T follicular helper cell (primary cell): Measurements from ENCODE around the gene EMILIN1.

Experiments
- DNase-seq: peaks from one replicate; pipeline ENCODE4 v3.0.0-alpha.2; 2020; ENCODE audit warnings: low read depth

The EMILIN1 gene

DNA sequence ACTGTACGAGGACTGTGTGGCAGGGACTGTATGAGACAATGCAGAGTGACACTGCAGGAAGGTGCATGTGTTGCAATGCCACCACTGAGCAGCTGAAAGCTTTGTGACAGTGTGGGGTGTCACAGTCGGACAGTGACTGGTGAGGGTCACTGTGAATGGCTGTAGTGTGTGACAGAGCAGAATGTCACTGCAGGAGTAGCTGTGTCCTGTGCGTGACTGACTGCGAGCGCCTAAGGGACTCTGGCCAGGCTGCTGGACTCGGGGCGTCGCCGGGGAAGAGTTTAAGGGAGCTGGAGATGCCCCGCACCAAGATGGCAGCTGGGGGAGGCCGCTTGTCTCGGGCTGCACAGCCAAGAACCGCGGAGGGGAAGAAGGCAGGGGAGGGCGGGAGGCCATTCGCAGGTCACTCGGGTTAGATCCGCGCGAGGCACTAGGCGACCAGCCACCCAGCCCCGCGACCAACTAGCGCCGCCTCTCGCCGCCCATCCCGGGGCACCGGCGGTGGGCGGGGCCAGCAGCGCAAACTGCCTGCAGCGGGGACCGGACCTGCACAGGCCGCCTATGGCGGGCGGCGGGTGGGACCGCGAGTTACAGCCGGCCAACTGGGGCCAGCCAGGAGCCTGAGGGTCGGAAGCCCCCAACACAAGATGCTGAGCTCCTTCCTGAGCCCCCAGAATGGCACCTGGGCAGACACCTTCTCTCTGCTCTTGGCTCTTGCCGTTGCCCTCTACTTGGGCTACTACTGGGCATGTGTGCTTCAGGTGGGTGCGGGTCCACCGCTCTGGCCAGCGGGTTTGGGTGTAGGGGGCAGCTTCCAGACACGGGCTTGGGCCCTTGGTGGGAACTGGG is 45.1 kb downstream of the EMILIN1 start, which contains the start of gene ABHD1:
Gene ABHD1, plus strand, starts transcription at position 514 of the 849 bp plus-strand sequence. Its CDS starts 134 bp downstream, at position 648.
- DNase-seq = peak; percentile 54

DNA sequence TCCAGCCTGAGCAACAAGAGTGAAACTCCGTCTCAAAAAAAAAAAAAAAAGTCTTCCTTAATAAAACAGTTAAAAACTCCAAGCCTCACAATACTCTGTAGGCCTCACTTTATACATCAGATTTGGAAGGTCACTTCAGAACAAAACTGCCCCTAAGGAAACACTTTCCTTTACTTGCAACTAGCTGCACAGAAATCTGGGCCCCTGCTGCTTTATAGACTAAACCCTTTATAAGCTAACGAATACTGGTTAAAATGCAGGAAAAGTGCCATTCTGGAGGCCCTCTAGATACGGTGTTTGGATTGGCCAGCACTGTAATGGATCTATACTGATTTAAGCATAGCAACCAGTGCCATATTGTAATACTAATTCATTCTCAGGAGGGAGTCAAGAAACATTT is 46.7 kb downstream of the EMILIN1 start:
- DNase-seq = no peak

GRCh38 chr2:27126252-27126710 is 47.9 kb downstream of the EMILIN1 start:
- DNase-seq = no peak

GRCh38 chr2:27127883-27128667 is 49.7 kb downstream of the EMILIN1 start:
- no peak for DNase-seq

DNA sequence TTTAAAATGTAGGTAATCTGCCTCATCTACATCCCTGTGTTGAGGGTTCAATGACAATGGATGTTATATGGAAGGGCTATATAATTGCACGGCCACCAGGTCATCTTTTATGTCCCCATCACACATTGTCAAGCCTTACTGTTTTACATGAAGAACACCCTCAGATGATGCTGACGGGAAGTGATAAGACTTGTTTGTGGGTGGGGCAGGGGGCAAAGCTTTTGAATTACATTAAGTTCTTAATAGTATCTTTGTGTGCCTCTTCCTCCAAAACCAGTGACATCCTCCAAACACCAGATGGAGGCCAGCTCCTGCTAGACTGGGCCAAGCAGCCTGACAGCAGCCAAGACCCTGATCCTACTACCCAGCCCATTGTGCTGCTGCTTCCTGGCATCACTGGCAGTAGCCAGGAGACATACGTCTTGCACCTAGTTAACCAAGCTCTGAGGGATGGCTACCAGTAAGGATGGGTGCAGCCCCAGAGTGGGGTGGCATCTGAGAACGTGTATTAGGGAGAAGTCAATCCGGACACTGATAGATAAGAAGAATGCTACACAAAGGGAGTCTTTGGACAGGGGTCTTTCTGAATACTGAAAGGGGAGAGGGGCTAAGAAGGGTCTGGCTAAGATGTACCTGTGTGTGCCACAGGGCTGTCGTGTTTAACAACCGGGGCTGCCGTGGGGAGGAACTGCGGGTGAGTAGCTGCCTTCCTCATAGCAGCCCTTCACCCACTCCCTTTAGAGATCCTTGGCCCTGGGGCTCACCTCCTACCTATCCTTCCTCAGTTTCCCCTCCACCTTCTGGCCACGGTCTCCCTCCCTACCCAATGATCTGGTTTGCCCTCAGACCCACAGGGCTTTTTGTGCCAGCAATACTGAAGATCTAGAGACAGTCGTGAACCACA is 50.5 kb downstream of the EMILIN1 start:
- DNase-seq = no peak

DNA sequence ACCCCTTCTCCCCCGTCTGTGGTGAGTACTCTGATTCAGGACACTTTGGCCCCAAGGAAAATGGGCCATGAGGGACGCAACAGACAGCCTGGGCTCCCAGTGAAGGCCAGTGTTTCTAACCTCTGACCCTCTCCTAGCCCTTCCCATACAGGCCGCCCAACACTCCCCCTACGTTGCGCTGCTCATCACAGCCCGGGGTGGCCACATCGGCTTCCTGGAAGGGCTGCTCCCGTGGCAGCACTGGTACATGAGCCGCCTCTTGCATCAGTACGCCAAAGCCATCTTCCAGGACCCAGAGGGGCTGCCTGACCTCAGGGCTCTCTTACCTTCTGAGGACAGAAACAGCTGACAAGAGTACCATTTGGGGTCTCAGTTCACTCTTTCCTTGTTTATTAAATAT is 52.0 kb downstream of the EMILIN1 start:
- DNase-seq = no peak

GRCh38 chr2:27131429-27131828 is 53.0 kb downstream of the EMILIN1 start:
- DNase-seq = no peak

DNA sequence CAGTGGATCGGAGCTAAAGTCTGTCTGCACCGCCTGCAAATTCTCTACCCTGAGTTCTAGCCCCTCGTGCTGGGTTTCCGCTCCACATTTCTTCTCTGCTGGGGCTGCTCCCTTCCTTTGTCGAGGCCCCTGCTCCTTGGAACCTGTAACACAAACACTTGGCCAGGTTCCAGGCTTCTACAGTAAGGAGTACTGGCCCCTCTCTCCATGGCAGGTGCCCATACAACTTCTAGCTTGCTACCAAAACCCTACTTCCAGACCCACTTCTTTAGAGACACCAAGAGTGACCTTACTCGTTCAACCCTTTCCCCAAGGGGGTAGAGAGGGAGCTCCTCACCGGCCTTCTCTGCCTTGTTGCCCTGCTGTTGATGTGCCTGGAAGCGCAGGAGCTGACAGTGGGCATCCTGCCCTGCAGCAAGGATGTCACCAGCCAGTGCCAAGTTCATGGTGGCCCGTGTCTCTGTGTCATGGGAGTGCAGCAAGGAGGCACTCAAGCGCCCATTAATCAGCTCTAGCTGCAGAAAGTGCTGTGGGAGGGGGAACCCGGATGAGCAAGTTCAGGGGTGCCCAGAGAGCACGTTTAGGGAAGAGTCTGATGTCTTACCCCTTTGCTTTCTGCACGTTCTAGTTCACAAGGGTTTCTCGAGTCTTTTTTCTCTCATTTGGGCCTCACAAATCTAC is 54.9 kb downstream of the EMILIN1 start:
- no peak for DNase-seq

DNA sequence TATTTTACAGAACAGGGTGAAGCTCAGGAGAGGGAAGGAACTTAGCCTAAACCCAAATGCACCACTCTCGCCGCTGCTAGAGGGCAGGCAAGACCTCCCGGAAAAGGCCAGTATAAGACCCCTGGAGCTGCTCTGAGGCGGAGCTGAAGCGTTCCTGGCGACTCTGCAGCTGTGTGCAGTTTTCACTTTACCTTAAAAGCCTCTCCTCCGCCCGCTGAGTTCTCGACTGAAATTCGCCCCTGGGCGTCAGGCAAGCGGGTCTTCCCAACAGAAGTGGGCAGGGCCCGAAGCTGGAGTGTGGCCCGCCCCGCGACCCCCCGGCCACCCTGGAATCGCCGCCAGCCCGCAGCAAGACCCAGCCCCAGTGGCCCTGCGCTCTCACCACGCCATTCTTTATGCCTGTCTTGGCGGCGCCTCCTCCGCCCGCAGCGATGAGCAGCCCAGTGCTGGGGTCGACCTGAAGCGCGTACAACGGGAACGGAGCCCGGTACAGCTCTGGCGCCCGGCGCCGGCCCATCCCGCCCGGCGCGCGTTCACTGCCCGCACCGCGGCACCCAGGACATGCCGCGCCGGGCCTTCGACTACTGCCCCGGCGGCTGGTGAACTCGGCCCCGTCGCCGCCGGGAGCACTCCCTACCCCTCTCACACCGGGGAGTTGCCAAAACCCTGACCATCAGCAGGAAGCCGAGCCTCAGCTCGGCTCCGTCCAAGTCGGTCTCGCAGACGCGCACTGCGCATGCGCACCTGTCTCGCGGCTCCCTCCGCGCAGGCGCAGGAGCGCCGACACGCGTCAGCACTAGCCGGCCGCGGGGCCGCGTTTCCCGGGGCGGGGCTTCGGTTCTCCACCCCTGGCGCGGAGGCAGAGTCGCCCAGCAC is 55.7 kb downstream of the EMILIN1 start, which contains the start of gene PREB:
Gene PREB, minus strand, starts transcription at position 732 of the 876 bp plus-strand sequence. Its CDS starts 215 bp downstream, at position 517.
- DNase-seq = peak; percentile 96

- DNase-seq = no peak
Observed at GRCh38 chr2:27134781-27135477, 56.5 kb downstream of the EMILIN1 start.

- no peak for DNase-seq
Observed at GRCh38 chr2:27135478-27135955, 57.1 kb downstream of the EMILIN1 start.
